ENCODE data around the gene PLA2G4E.

The PLA2G4E gene

GRCh38 chr15:41951571-41951970 lies 69.3 kb downstream of the PLA2G4E start:
- no peak for DNase-seq

- no peak for DNase-seq
These were observed 70.4 kb downstream of the PLA2G4E start for GRCh38 chr15:41950489-41950888.

GRCh38 chr15:41950127-41950483 lies 70.7 kb downstream of the PLA2G4E start:
- no peak for DNase-seq

GRCh38 chr15:41949401-41950126 lies 71.3 kb downstream of the PLA2G4E start:
- DNase-seq: no peak

- no peak for DNase-seq
These were observed 72.4 kb downstream of the PLA2G4E start for GRCh38 chr15:41948490-41948889.

- DNase-seq: no peak
These were observed 73.9 kb downstream of the PLA2G4E start for GRCh38 chr15:41946970-41947369.

GRCh38 chr15:41945731-41946130 lies 75.1 kb downstream of the PLA2G4E start:
- DNase-seq: no peak

- no peak for DNase-seq
These were observed 75.6 kb downstream of the PLA2G4E start for GRCh38 chr15:41945221-41945620.

- no peak for DNase-seq
These were observed 76.4 kb downstream of the PLA2G4E start for GRCh38 chr15:41944313-41944940.

- no peak for DNase-seq
These were observed 77.1 kb downstream of the PLA2G4E start for GRCh38 chr15:41943543-41944312.

GRCh38 chr15:41942886-41943285 lies 78.0 kb downstream of the PLA2G4E start:
- DNase-seq: no peak

- no peak for DNase-seq
These were observed 79.0 kb downstream of the PLA2G4E start for GRCh38 chr15:41941644-41942415.

- DNase-seq: no peak
These were observed 80.4 kb downstream of the PLA2G4E start for GRCh38 chr15:41940441-41940857.

GRCh38 chr15:41939986-41940385 lies 80.9 kb downstream of the PLA2G4E start:
- no peak for DNase-seq

- no peak for DNase-seq
These were observed 83.3 kb downstream of the PLA2G4E start for GRCh38 chr15:41937568-41937923.

- DNase-seq: peak; percentile 18
These were observed 83.9 kb downstream of the PLA2G4E start for GRCh38 chr15:41936649-41937567.

GRCh38 chr15:41936155-41936554 lies 84.7 kb downstream of the PLA2G4E start:
- no peak for DNase-seq

- peak; percentile 16 for DNase-seq
These were observed 85.2 kb downstream of the PLA2G4E start for GRCh38 chr15:41935566-41936020.

GRCh38 chr15:41934843-41935242 lies 86.0 kb downstream of the PLA2G4E start:
- DNase-seq: no peak

- DNase-seq: no peak
These were observed 87.1 kb downstream of the PLA2G4E start for GRCh38 chr15:41933771-41934170.

- DNase-seq: no peak
These were observed 87.5 kb downstream of the PLA2G4E start for GRCh38 chr15:41933326-41933725.
